ENCODE data around the gene ARV1. TPM values are rescaled to one million over a fixed set of nuclear protein-coding genes. Genes with fewer than 3 reads are reported as not detected.

Gene ARV1
- polyA plus RNA-seq, 1 donor from 2014 or later, result 63.4 TPM

- no peaks in the 10 kb centered on the region for H4K20me1 ChIP-seq (ENCODE audit: insufficient read depth)
- H3F3A ChIP-seq (ENCODE audit: insufficient read depth, low read length, poor library complexity, severe bottlenecking), result no peaks in the 10 kb centered on the region
- H3K9me2 ChIP-seq (ENCODE audit: insufficient read depth, low read length), result no peaks in the 10 kb centered on the region
- H3K4me2 ChIP-seq (ENCODE audit: low read length), result no peak overlapping the region
- H3K27me3 ChIP-seq (ENCODE audit: insufficient read depth, low read depth, low read length), result peaks cover 33% of the 10 kb centered on the region
- no peak overlapping the region for H2AFZ ChIP-seq (ENCODE audit: low read depth, low read length)
- no peaks in the 10 kb centered on the region for H3K36me3 ChIP-seq (ENCODE audit: insufficient read depth, low read length)
- no peak overlapping the region for H3K9ac ChIP-seq (ENCODE audit: low read length)
- no peaks in the 10 kb centered on the region for H3K9me3 ChIP-seq (ENCODE audit: low read length)
- no peak for TF ChIP-seq TAF1 (IDR thresholded peaks at IDR 0.05; ENCODE audit: low read depth)
- no peak for TF ChIP-seq EZH2 (IDR thresholded peaks at IDR 0.05; ENCODE audit: borderline replicate concordance, insufficient read depth, low read length, poor library complexity, severe bottlenecking)
- TF ChIP-seq MXI1 (conservative IDR thresholded peaks at IDR 0.05; ENCODE audit: poor library complexity, severe bottlenecking), result no peak
- TF ChIP-seq SMC3 (conservative IDR thresholded peaks at IDR 0.05; ENCODE audit: poor library complexity), result no peak
- TF ChIP-seq, protein P1, sequence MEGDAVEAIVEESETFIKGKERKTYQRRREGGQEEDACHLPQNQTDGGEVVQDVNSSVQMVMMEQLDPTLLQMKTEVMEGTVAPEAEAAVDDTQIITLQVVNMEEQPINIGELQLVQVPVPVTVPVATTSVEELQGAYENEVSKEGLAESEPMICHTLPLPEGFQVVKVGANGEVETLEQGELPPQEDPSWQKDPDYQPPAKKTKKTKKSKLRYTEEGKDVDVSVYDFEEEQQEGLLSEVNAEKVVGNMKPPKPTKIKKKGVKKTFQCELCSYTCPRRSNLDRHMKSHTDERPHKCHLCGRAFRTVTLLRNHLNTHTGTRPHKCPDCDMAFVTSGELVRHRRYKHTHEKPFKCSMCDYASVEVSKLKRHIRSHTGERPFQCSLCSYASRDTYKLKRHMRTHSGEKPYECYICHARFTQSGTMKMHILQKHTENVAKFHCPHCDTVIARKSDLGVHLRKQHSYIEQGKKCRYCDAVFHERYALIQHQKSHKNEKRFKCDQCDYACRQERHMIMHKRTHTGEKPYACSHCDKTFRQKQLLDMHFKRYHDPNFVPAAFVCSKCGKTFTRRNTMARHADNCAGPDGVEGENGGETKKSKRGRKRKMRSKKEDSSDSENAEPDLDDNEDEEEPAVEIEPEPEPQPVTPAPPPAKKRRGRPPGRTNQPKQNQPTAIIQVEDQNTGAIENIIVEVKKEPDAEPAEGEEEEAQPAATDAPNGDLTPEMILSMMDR (IDR thresholded peaks at IDR 0.05; ENCODE audit: poor library complexity, severe bottlenecking), result no peak
- TF ChIP-seq REST (IDR thresholded peaks at IDR 0.05; ENCODE audit: borderline replicate concordance), result no peak
- no peak for TF ChIP-seq EP300 (conservative IDR thresholded peaks at IDR 0.05; ENCODE audit: poor library complexity, severe bottlenecking)
- TF ChIP-seq POLR2AphosphoS5 (IDR thresholded peaks at IDR 0.05), result no peak
- no peak for TF ChIP-seq RAD21 (conservative IDR thresholded peaks at IDR 0.05)
- no peak overlapping the region for H3K27ac ChIP-seq (ENCODE audit: low read length)
- no peak overlapping the region for H3K4me3 ChIP-seq (ENCODE audit: low read length)
- no peaks in the 10 kb centered on the region for H3K79me2 ChIP-seq (replicated peaks; ENCODE audit: insufficient read depth, low read length)
These were observed 56.9 kb downstream of the ARV1 start for GRCh38 chr1:231035799-231036198.

GRCh38 chr1:231036416-231036815 is 57.5 kb downstream of the ARV1 start:
- Histone ChIP-seq H3K79me2 (replicated peaks; ENCODE audit: insufficient read depth, low read length) (no peaks in the 10 kb centered on the region), H3K9me3 (ENCODE audit: low read length) (no peaks in the 10 kb centered on the region), H3K9ac (ENCODE audit: low read length) (no peak overlapping the region), H3K36me3 (ENCODE audit: insufficient read depth, low read length) (no peaks in the 10 kb centered on the region), H3K9me2 (ENCODE audit: insufficient read depth, low read length) (no peaks in the 10 kb centered on the region), H3K4me3 (ENCODE audit: low read length) (no peak overlapping the region), H3K27ac (ENCODE audit: low read length) (no peak overlapping the region), H3F3A (ENCODE audit: insufficient read depth, low read length, poor library complexity, severe bottlenecking) (no peaks in the 10 kb centered on the region), H3K27me3 (ENCODE audit: insufficient read depth, low read depth, low read length) (peaks cover 39% of the 10 kb centered on the region), H4K20me1 (ENCODE audit: insufficient read depth) (no peaks in the 10 kb centered on the region), H3K4me2 (ENCODE audit: low read length) (no peak overlapping the region), H2AFZ (ENCODE audit: low read depth, low read length) (no peak overlapping the region)
- no peak for TF ChIP-seq MXI1 (conservative IDR thresholded peaks at IDR 0.05; ENCODE audit: poor library complexity, severe bottlenecking)
- TF ChIP-seq REST (IDR thresholded peaks at IDR 0.05; ENCODE audit: borderline replicate concordance), result no peak
